Esophagus muscularis mucosa (tissue), 3 donors: ENCODE measurements around the gene LENG8.

Experiments used
- POLR2A ChIP-seq: fragments of 450-650 bp; IDR thresholded peaks from one replicate; pipeline ENCODE4 v1.6.1; 2017; ENCODE audit warnings: antibody characterized with exemption, moderate library complexity, mild to moderate bottlenecking, low read depth
- POLR2AphosphoS5 ChIP-seq, 2 donors: sonication (generic); formaldehyde crosslinking; IDR thresholded peaks; one replicate each; pipeline ENCODE4 v1.6.1; 2017; ENCODE audit warnings: antibody characterized with exemption in 2 of 2
- TF ChIP-seq, protein P1 (sequence below), 3 experiments: fragments of 200-600 bp in 2 of 3; fragments of 450-650 bp in 1 of 3; sonication (generic) in 2 of 3; IDR thresholded peaks; one replicate each; pipeline ENCODE4 v1.5.1; 2017 to 2019; ENCODE audit warnings: antibody characterized with exemption in 3 of 3, mild to moderate bottlenecking in 2 of 3, moderate library complexity in 1 of 3

DNA sequence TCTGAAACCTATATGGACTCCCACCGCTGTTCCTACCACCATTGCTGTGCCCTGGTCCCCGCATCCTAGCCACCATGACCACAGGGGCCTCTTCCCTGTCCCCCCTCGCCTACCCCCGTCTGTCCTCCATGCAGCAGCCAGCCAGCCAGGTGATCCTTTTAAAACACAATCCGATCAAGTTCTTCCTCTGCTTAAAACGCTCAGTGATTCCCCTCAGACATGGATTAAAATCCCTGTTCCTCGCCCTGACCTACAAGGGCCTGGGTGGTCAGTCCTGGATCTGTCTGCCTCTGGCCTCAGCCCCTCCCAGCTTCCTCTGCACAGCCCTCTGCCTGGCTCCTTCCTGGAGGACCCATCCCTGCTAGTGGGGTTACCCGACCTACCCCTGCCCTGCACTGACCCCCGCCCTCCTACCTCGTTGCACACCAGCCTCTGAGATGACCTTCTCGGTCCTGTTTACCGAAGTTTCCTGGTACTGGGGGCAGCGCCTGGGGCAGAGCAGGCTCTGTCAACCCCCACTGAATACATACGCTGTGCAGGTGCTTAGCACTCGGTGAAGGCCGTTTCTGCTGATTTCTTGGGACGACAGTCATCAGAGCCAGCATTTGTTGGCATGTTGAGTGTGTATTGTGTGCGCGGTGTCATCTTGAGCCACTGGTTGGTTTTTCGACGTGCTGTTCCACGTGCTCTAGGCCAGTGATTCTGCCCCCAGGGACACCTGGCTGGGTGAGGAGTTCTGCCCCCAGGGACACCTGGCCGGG is 14.7 kb upstream of the LENG8 start:
- TF ChIP-seq, protein P1, sequence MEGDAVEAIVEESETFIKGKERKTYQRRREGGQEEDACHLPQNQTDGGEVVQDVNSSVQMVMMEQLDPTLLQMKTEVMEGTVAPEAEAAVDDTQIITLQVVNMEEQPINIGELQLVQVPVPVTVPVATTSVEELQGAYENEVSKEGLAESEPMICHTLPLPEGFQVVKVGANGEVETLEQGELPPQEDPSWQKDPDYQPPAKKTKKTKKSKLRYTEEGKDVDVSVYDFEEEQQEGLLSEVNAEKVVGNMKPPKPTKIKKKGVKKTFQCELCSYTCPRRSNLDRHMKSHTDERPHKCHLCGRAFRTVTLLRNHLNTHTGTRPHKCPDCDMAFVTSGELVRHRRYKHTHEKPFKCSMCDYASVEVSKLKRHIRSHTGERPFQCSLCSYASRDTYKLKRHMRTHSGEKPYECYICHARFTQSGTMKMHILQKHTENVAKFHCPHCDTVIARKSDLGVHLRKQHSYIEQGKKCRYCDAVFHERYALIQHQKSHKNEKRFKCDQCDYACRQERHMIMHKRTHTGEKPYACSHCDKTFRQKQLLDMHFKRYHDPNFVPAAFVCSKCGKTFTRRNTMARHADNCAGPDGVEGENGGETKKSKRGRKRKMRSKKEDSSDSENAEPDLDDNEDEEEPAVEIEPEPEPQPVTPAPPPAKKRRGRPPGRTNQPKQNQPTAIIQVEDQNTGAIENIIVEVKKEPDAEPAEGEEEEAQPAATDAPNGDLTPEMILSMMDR (IDR thresholded peaks at IDR 0.05): no peak
- TF ChIP-seq POLR2AphosphoS5 (IDR thresholded peaks at IDR 0.05) (no peak), POLR2A (no peak)
